ENCODE results near the gene CCDC92.

The CCDC92 gene

GRCh38 chr12:123908884-123909725 is 63.5 kb downstream of the CCDC92 start:
- DNase-seq, result no peak

DNA sequence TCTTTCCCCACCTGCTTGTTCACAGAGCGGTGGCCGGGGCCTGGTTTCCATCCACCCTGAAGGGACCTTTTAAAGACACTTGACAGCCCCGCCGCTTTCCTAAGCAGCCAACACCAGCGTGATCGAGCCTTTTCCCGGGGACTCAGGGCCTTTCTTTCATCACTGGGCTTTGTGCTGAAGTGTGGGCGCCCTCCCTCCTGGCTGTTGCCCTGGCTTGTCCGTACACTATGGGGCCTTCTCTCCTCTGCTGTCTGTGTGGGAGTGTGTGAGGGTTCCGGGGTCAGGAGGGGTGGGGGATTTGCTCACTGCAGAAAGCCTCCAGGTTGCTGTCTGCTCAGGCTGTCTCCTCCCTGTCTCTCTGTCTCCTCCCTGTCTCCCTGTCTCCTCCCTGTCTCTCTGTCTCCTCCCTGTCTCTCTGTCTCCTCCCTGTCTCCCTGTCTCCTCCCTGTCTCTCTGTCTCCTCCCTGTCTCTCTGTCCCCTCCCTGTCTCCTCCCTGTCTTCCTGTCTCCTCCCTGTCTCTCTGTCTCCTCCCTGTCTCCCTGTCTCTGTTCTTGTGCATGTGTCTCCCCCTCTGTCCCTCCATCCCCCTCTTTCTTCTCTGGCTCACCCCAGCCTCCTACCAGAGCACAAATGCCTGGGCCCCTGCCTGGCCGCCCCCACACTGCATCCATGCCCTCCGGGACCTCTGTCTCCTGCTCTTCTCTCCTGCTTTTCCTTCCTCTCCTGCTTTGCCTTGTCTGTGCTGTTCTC is 64.7 kb downstream of the CCDC92 start:
- DNase-seq, result peak; percentile 45

- no peak for DNase-seq
Measured at GRCh38 chr12:123906711-123907420, 65.8 kb downstream of the CCDC92 start.

DNA sequence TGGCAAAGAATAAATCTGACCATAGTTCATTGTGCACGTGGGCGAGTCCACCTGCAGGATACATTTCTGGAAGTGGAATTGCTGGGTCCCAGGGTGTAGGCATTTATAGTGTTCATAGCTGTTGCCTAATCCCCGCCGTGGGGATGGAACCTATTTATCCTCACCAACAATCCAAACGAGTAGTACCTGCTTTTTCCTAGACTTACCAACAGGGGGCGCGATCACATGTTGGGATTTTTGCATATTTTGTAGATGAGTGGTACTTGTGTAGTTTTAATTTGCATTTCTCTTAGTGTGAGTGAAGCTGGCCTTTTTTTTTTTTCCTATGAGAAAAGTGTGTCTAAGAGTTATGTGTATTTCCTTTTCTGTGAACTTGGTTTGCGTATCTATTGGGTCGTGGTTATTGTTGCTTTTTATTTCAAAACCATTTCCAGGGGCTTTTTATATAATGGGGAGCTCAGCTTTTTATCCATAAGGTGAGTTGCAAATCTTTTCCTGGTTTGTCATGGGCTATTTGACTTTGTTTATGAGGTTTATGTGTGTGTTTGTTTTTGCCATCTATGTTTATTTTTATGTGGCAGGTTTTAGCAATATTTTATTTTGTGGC is 67.2 kb downstream of the CCDC92 start:
- peak; percentile 84 for DNase-seq

- DNase-seq, result no peak
Measured at GRCh38 chr12:123903301-123904065, 69.1 kb downstream of the CCDC92 start.

- DNase-seq, result no peak
Measured at GRCh38 chr12:123902821-123903220, 69.8 kb downstream of the CCDC92 start.

DNA sequence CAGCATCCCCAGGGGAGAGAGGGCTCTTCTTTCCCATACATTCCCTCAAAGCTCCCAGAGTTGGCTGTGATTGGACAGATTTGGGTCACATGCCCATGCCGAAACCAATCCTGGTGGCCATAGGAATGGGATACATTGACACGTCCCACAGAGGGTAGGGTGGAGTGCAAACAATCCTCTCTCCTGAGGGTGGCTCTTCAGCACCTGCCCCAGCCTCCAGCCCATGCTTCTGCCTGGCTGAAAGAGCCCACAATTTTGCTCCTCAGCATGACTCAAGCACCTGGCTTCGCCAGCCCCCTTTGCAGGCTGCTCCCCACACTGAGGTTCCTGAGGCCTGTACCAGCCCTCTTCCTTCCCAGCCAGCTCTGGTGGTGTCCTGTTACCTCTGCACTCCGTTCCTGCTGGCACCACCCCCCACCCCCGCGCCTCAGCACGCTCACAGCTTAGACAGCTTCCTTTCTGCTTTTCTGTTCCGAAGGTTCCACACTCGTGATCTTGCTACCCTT is 71.7 kb downstream of the CCDC92 start:
- DNase-seq, result peak; percentile 53

DNA sequence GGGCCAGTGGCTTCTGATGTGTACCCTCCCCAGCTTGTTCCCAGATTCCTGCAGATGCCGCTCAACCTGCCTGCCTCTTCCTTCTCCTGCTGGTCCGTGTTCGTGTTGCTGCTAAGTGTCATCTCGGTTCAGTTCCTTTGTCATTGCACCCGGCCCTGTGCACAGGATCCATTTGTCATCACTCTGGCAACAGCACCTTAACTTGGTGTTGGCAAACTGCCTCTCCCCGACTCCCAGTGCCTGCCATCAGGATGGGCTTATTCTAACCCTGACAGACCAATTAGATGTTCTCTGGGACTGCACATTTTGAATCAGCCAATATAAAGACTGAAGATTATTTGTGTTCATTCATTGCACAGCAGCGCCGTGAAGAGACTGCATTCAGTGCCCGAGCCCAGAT is 73.3 kb downstream of the CCDC92 start:
- no peak for DNase-seq

DNA sequence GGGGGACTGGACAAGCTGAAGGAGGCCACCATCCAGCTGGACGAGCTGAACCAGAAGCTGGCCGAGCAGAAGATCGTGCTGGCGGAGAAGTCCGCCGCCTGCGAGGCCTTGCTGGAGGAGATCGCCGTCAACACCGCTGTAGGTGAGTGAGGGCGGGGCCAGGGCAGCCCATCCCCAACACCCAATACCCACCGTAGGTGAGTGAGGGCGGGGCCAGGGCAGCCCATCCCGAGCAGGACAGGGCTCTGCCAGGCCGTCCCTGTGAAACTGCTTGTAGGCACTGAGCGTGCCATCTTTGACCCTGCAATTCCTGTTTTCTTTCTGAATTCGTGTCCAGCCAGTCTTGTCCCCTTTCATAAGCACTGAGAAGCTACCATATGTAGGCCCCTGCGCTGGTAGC is 74.0 kb downstream of the CCDC92 start:
- DNase-seq, result no peak

GRCh38 chr12:123897221-123897620 is 75.4 kb downstream of the CCDC92 start:
- DNase-seq, result peak; percentile 86

DNA sequence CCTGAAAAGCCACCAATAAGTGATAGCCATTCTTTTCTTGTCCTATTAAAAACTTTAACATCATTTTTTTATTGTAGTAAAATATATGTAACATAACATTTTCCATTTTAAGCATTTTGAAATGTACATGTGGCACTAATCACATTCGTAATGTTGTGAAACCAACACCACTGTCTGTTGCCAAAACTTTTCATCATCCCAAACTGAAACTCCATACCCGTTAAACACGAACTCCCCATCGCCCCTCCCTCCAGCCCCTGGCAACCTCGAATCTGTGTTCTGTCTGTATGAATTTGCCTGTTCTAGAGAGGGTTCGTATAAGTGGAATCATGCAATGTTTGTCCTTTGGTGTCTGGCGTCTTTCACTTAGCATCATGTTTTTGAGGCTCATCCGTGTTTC is 75.9 kb downstream of the CCDC92 start:
- peak; percentile 55 for DNase-seq

- DNase-seq, result no peak
Measured at GRCh38 chr12:123895451-123895850, 77.2 kb downstream of the CCDC92 start.

DNA sequence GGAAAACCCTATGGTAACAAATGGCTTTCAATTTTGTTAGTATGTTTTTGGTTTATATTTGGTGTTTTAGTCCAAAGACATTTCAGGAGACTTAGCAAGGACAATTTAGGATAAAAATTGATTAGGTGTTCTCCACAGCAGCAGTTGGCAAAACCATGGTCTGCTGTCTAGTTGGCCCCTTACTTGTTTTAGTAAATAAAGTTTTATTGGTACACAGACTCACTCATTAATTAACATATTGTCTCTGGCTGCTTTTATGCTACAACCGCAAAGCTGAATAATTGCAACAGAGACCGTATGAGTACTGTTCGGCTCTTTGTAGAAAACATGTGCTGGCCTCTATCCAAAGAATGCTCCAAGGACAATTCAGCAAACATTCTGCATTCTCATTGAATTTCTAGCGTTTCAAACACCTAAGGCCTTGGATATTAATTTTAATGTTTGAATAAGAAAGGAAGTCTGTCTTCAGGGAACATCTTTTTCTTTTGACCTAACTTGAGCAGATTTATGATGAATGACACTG is 77.7 kb downstream of the CCDC92 start:
- DNase-seq, result no peak

DNA sequence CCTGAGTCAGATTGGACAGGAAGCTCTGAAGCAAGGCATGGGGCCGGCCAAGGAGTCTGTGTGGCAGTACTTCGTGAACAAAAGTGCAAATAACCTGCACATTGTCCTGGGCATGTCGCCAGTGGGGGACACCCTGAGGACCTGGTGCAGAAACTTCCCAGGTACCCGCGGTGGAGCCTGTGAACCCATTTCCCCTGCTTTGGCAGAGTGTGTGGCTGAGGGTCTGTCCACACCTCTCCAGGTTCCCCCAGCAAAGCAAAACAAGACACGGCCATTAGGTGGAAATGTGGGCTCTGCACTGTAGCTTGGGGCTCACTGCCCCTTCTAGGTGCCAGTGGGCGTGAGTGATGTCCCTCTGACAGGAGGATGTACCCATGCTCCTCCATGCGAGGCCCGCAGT is 79.4 kb downstream of the CCDC92 start:
- DNase-seq, result no peak

- no peak for DNase-seq
Measured at GRCh38 chr12:123892853-123893252, 79.8 kb downstream of the CCDC92 start.

DNA sequence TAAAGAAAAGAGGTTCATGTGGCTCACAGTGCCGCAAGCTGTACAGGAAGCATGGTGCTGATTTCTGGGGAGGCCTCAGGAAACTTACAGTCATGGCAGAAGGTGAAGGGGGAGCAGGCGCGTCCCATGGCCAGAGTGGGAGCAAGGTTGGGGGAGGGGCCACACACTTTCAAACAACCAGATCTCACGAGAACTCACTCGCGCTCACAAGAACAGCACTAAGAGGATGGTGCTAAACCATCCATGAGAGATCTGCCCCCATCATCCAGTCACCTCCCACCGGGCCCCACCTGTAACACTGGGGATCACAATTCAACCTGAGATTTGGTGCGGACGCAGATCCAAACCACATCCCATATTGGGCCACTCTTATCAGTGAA is 80.5 kb downstream of the CCDC92 start:
- DNase-seq, result no peak

DNA sequence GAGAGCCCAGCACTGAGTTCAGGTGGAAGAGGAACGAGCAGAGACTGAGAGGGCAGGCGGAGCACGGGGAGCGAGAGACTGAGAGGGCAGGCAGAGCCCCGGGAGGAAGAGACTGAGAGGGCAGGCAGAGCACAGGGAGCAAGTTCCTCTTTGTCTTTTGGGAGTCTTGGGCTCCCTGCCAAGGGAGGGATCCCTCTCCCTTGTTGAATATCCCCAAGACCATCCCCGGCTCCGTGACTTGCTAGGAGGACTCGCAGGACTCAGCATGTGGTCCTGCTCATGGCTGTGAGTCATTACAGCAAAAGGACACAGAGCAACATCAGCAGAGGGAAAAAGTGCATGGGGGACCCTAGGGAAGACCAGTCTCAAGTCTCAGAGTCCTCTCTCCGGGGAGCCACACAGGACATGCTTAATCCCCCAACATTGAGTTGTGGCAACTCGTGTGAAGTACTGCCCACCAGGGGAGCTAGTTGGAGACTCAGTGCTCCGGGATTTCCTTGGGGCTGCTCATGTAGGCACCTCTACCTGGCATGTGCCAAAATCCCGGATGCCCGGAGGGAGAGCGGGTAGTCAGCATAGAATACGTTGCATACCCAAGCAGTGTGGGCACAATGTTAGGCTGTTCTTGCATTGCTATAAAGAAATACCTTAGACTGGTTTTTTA is 81.0 kb downstream of the CCDC92 start:
- peak; percentile 84 for DNase-seq

DNA sequence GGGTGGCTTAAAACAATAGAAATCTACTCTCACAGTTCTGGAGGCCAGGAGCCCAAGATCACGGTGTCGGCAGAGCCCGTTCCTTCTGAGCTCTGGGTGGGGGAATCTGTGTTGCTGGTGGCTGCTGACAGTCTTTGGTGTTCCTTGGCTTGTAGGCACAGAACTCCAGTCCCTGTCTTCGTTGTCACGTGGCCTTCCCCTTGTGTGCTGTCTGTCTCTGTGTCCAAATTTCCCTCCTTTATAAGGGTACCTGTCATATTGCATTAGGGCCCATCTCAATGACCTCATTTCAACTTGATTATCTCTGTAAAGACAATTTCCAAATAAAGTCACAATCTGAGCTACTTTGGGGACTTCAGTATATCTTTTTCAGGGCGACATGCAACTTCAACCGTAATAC is 81.6 kb downstream of the CCDC92 start:
- DNase-seq, result no peak

- DNase-seq, result no peak
Measured at GRCh38 chr12:123890536-123890902, 82.1 kb downstream of the CCDC92 start.

DNA sequence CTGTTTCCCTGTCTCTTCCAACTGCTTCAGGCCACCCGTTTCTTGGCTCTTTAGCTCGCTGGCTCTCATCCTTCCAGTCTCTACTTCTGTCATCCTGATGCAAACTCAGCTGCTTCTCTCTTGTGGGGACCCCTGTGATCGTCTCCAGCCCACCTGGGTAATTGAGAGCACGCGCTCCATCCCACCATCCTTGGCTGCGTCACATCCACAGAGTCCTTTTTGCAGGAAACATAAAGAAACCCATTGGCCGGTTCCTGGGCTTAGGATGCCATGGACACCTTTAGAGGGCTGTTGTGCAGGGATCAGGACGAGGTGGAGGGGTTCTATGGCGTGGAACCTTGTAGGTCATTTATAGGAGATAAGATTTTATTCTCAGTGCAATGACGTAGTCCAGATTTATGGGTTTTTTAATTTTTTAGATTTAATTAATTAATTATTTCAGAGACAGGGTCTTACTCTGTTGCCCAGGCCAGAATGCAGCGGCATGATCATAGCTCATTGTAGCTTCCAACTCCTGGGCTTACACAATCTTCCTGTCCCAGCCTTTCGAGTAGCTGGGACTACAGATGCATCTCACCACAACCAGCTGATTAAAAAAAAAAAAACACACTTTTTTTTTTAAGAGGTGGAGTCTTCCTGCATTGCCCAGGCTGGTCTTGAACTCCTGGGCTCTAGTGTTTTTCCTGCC is 82.6 kb downstream of the CCDC92 start:
- no peak for DNase-seq

- DNase-seq, result no peak
Measured at GRCh38 chr12:123888989-123889388, 83.6 kb downstream of the CCDC92 start.
